ENCODE data around the gene URB1. TPM values are rescaled to one million over a fixed set of nuclear protein-coding genes. Genes with fewer than 3 reads are reported as not detected.

Gene URB1
- total and polyA plus RNA-seq, 9 of the 15 experiments (the other 6 are each of a cell fraction or from before 2014, with no cell fraction given), result 0.97 to 53.6 (median 21.5) TPM

DNA sequence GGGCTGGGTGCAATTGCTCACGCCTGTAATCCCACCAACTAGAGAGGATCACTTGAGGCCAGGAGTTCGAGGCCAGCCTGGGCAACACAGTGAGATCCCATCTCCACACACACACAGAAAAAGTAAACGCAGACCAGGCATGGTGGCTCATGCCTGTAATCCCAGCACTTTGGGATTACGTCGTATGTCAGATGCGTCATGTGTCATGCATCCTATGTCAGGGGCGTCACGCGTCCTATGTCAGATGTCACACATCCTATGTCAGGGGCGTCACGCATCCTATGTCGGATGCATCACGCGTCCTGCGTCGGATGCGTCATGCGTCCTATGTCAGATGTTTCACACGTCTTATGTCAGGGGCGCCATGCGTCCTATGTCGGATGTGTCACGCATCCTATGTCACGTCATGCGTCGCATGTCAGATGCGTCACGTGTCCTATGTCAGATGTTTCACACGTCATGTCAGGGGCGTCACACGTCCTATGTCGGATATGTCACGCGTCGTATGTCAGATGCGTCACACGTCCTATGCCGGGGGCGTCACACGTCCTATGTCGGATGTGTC lies 92.6 kb downstream of the URB1 start:
- CTCF ChIA-PET (ENCODE audit: low intra/inter-chr PET ratio), result no interaction called here
- Histone ChIP-seq H3K36me3 (ENCODE audit: control insufficient read depth, insufficient read depth, low read length) (peaks cover 34% of the 10 kb centered on the region), H3K4me1 (replicated peaks in 1 of 2; ENCODE audit: control insufficient read depth in 2 of 2, insufficient read depth in 2 of 2, low read length in 2 of 2) (peaks cover 2 to 11% of the 10 kb centered on the region in 2 experiments; a peak in 4 of 5 replicates), H4K20me1 (replicated peaks; ENCODE audit: control insufficient read depth, insufficient read depth, low read length) (no peaks in the 10 kb centered on the region), H2AFZ (ENCODE audit: low read depth, low read length) (no peak overlapping the region), H3K9me3 (replicated peaks; ENCODE audit: control insufficient read depth, insufficient read depth, low read depth, low read length) (peaks cover 6% of the 10 kb centered on the region), H3K27me3 (ENCODE audit: control insufficient read depth in 2 of 2, insufficient read depth in 2 of 2, low read length in 2 of 2) (no peaks in the 10 kb centered on the region), H3K4me3 (no peak overlapping the region), H3K79me2 (ENCODE audit: control insufficient read depth, insufficient read depth, low read length) (no peaks in the 10 kb centered on the region), H3K27ac (ENCODE audit: extremely low read depth, low read depth, low read length) (no peak overlapping the region; the same call in 2 of the 3 replicates), H3K9me1 (ENCODE audit: control insufficient read depth, insufficient read depth, low read length) (peaks cover 3% of the 10 kb centered on the region), H3K4me2 (ENCODE audit: insufficient read depth, low read length) (no peak overlapping the region), H3K9ac (ENCODE audit: insufficient read depth in 1 of 2, low read depth in 2 of 2, low read length in 2 of 2) (no peak overlapping the region; a peak in 1 of 4 replicates)
- no TSS peak for BruUV-seq (replicated peaks)
- no peak for FAIRE-seq
- POLR2A ChIA-PET, result interaction anchor here (2.1 kb wide), 1 partner anchor 22 kb away, joined by 4 read pairs; the partner anchor contains the start of gene MIS18A
- 91% methylated on average over 41 of the region's 41 CpGs for WGBS (ENCODE audit: insufficient coverage, low coverage, missing lambda C conversion rate)
- in situ Hi-C loops (cut with MboI), result no loop called here
- ATAC-seq, result no peak
- intact Hi-C loops (cut with micrococcal nuclease), result no loop called here
- no peak for DNase-seq (ENCODE audit: extremely low read depth in 1 of 4, low spot score in 3 of 4)
- TF ChIP-seq LEF1 (IDR thresholded peaks at IDR 0.05) (peak; percentile 79; the same call in 1 of the 2 replicates), ZNF121 (CRISPR knock-in tag; conservative IDR thresholded peaks at IDR 0.05) (peak; percentile 96), NFIX (CRISPR knock-in tag; IDR thresholded peaks at IDR 0.05; ENCODE audit: low read depth) (0 out of 2 replicates have a peak, but pooled peaks have one; percentile 4), CBX3 (IDR thresholded peaks at IDR 0.05; ENCODE audit: borderline replicate concordance in 1 of 2, low read length in 2 of 2) (peak in 1 of 2 experiments; percentile 70; a peak in 1 of 3 replicates), KLF13 (tag; IDR thresholded peaks at IDR 0.05; ENCODE audit: borderline replicate concordance, low read depth) (no peak), ZNF707 (CRISPR knock-in tag; conservative IDR thresholded peaks at IDR 0.05) (peak; percentile 61)
- TF ChIP-seq, protein P1, sequence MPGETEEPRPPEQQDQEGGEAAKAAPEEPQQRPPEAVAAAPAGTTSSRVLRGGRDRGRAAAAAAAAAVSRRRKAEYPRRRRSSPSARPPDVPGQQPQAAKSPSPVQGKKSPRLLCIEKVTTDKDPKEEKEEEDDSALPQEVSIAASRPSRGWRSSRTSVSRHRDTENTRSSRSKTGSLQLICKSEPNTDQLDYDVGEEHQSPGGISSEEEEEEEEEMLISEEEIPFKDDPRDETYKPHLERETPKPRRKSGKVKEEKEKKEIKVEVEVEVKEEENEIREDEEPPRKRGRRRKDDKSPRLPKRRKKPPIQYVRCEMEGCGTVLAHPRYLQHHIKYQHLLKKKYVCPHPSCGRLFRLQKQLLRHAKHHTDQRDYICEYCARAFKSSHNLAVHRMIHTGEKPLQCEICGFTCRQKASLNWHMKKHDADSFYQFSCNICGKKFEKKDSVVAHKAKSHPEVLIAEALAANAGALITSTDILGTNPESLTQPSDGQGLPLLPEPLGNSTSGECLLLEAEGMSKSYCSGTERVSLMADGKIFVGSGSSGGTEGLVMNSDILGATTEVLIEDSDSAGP (CRISPR knock-in tag; IDR thresholded peaks at IDR 0.05), result peak; percentile 62
- TF ChIP-seq, protein P2, sequence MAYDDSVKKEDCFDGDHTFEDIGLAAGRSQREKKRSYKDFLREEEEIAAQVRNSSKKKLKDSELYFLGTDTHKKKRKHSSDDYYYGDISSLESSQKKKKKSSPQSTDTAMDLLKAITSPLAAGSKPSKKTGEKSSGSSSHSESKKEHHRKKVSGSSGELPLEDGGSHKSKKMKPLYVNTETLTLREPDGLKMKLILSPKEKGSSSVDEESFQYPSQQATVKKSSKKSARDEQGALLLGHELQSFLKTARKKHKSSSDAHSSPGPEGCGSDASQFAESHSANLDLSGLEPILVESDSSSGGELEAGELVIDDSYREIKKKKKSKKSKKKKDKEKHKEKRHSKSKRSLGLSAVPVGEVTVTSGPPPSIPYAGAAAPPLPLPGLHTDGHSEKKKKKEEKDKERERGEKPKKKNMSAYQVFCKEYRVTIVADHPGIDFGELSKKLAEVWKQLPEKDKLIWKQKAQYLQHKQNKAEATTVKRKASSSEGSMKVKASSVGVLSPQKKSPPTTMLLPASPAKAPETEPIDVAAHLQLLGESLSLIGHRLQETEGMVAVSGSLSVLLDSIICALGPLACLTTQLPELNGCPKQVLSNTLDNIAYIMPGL (CRISPR knock-in tag; IDR thresholded peaks at IDR 0.05), result 0 out of 2 replicates have a peak, but pooled peaks have one; percentile 39
- TF ChIP-seq, protein P3, sequence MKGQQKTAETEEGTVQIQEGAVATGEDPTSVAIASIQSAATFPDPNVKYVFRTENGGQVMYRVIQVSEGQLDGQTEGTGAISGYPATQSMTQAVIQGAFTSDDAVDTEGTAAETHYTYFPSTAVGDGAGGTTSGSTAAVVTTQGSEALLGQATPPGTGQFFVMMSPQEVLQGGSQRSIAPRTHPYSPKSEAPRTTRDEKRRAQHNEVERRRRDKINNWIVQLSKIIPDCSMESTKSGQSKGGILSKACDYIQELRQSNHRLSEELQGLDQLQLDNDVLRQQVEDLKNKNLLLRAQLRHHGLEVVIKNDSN (CRISPR knock-in tag; IDR thresholded peaks at IDR 0.05), result peak; percentile 40; the same call in 1 of the 2 replicates
- TF ChIP-seq, protein P4, sequence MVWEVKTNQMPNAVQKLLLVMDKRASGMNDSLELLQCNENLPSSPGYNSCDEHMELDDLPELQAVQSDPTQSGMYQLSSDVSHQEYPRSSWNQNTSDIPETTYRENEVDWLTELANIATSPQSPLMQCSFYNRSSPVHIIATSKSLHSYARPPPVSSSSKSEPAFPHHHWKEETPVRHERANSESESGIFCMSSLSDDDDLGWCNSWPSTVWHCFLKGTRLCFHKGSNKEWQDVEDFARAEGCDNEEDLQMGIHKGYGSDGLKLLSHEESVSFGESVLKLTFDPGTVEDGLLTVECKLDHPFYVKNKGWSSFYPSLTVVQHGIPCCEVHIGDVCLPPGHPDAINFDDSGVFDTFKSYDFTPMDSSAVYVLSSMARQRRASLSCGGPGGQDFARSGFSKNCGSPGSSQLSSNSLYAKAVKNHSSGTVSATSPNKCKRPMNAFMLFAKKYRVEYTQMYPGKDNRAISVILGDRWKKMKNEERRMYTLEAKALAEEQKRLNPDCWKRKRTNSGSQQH (CRISPR knock-in tag; IDR thresholded peaks at IDR 0.05), result no peak
- TF ChIP-seq, protein P5, sequence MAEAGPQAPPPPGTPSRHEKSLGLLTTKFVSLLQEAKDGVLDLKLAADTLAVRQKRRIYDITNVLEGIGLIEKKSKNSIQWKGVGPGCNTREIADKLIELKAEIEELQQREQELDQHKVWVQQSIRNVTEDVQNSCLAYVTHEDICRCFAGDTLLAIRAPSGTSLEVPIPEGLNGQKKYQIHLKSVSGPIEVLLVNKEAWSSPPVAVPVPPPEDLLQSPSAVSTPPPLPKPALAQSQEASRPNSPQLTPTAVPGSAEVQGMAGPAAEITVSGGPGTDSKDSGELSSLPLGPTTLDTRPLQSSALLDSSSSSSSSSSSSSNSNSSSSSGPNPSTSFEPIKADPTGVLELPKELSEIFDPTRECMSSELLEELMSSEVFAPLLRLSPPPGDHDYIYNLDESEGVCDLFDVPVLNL (CRISPR knock-in tag; IDR thresholded peaks at IDR 0.05; ENCODE audit: low read depth), result peak; percentile 63; the same call in 1 of the 2 replicates
- TF ChIP-seq, protein P6, sequence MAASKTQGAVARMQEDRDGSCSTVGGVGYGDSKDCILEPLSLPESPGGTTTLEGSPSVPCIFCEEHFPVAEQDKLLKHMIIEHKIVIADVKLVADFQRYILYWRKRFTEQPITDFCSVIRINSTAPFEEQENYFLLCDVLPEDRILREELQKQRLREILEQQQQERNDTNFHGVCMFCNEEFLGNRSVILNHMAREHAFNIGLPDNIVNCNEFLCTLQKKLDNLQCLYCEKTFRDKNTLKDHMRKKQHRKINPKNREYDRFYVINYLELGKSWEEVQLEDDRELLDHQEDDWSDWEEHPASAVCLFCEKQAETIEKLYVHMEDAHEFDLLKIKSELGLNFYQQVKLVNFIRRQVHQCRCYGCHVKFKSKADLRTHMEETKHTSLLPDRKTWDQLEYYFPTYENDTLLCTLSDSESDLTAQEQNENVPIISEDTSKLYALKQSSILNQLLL (CRISPR knock-in tag; IDR thresholded peaks at IDR 0.05; ENCODE audit: borderline replicate concordance), result peak; percentile 91
